A549 (cell line): ENCODE results near the gene PTGFRN. TPM values are rescaled to one million over a fixed set of nuclear protein-coding genes. Genes with fewer than 3 reads are reported as not detected.

ENCODE experiments used
- ATAC-seq, 2 experiments: fragments of 200-7000 bp in 1 of 2; fragments of >200 bp in 1 of 2; cut with Nextera tagmentation in 1 of 2; cut with Tn5 transposase in 1 of 2; 3 replicates each; pipeline versions ENCODE4 v1.8.0 to v1.9.1; 2018 to 2020; ENCODE audit warnings: mild to moderate bottlenecking in 1 of 2, moderate library complexity in 1 of 2
- CTCF ChIA-PET: fragments of 300-600 bp; sonication (Branson Sonifier 250); formaldehyde crosslinking; extraction: SDS; loops from one replicate; lab custom pipeline; 2021; ENCODE audit warnings: antibody characterized with exemption, inconsistent platforms; lab: Yijun Ruan, JAX
- POLR2A ChIA-PET: fragments of 350-600 bp; formaldehyde crosslinking; extraction: SDS; loops from one replicate; lab custom pipeline; 2021; ENCODE audit warnings: antibody characterized with exemption, inconsistent platforms; lab: Yijun Ruan, JAX
- DNase-seq, 2 experiments: peaks; one replicate each; pipeline versions ENCODE4 v3.0.0 to v3.0.0-alpha.2; 2011 to 2016; ENCODE audit warnings: low read depth in 1 of 2, low spot score in 1 of 2
- FAIRE-seq: peaks from 2 replicates; lab custom pipeline; 2011; peaks lifted over from hg19 to GRCh38; lab: Jason Lieb, UNC
- H3K27ac ChIP-seq, 2 experiments: fragments of >200 bp; sonication (Bioruptor Twin); formaldehyde crosslinking; 3 replicates each; pipeline ENCODE4 v1.5.1; 2016 to 2017
- H3K4me1 ChIP-seq: fragments of >200 bp; sonication (Bioruptor Twin); formaldehyde crosslinking; 3 replicates; pipeline ENCODE4 v1.6.1; 2016
- H3K4me2 ChIP-seq: fragments of >200 bp; sonication (Bioruptor Twin); formaldehyde crosslinking; 3 replicates; pipeline ENCODE4 v1.6.1; 2016
- H3K4me3 ChIP-seq: fragments of >200 bp; sonication (Bioruptor Twin); formaldehyde crosslinking; 3 replicates; pipeline ENCODE4 v1.5.1; 2016
- H3K9me3 ChIP-seq: fragments of >200 bp; sonication (Bioruptor Twin); formaldehyde crosslinking; 3 replicates; pipeline ENCODE4 v1.6.1; 2016
- BHLHE40 ChIP-seq: IDR thresholded peaks from 2 replicates; pipeline ENCODE4 v1.6.1; 2012; ENCODE audit warnings: low read depth, low read length, inconsistent platforms
- CBX2 ChIP-seq: fragments of 200-600 bp; sonication (generic); IDR thresholded peaks from 2 replicates; pipeline ENCODE4 v1.6.1; 2016; ENCODE audit warnings: low read depth, mild to moderate bottlenecking, borderline replicate concordance
- CHD4 ChIP-seq: fragments of 200-600 bp; sonication (generic); IDR thresholded peaks from 2 replicates; pipeline ENCODE4 v1.6.1; 2016; ENCODE audit warnings: antibody characterized with exemption, mild to moderate bottlenecking, borderline replicate concordance
- CTCF ChIP-seq: fragments of >200 bp; sonication (Bioruptor Twin); formaldehyde crosslinking; IDR thresholded peaks from 3 replicates; pipeline ENCODE4 v1.5.1; 2016
- FOXS1 ChIP-seq: fragments of 250-450 bp; sonication (Bioruptor Pico); IDR thresholded peaks from 2 replicates; pipeline ENCODE4 v1.5.0; 2020; ENCODE audit warnings: mild to moderate bottlenecking, moderate library complexity
- GATA3 ChIP-seq: IDR thresholded peaks from 2 replicates; pipeline ENCODE4 v1.6.1; 2012; ENCODE audit warnings: borderline replicate concordance
- HDAC2 ChIP-seq: fragments of 200-600 bp; sonication (generic); IDR thresholded peaks from 2 replicates; pipeline ENCODE4 v1.6.1; 2016
- HOXB5 ChIP-seq: fragments of 250-450 bp; sonication (Bioruptor Pico); IDR thresholded peaks from 2 replicates; pipeline ENCODE4 v1.5.0; 2020; ENCODE audit warnings: mild to moderate bottlenecking, moderate library complexity
- JUN ChIP-seq, 2 experiments: fragments of >200 bp; sonication (Bioruptor Twin); formaldehyde crosslinking; IDR thresholded peaks; 2 replicates in 1 of 2; 3 replicates in 1 of 2; pipeline ENCODE4 v1.6.1; 2016 to 2017
- MAFK ChIP-seq: fragments of 450-650 bp; IDR thresholded peaks from 2 replicates; pipeline ENCODE4 v1.6.1; 2014; ENCODE audit not compliant: partially characterized antibody
- MAX ChIP-seq: IDR thresholded peaks from 2 replicates; pipeline ENCODE4 v1.6.1; 2012
- NFE2L2 ChIP-seq: fragments of 150-350 bp; conservative IDR thresholded peaks from 2 replicates; pipeline ENCODE4 v1.6.1; 2014; ENCODE audit warnings: low read length
- PHF8 ChIP-seq: fragments of 200-600 bp; sonication (generic); IDR thresholded peaks from 2 replicates; pipeline ENCODE4 v1.6.1; 2016; ENCODE audit warnings: low read depth, mild to moderate bottlenecking, antibody characterized with exemption, moderate library complexity, borderline replicate concordance
- POLR2A ChIP-seq: IDR thresholded peaks from 2 replicates; pipeline ENCODE4 v1.6.1; 2012; ENCODE audit warnings: mild to moderate bottlenecking, low read length
- RFX5 ChIP-seq: fragments of 450-650 bp; IDR thresholded peaks from 2 replicates; pipeline ENCODE4 v1.7.1; 2014; ENCODE audit warnings: antibody characterized with exemption, mild to moderate bottlenecking, moderate library complexity
- SMC3 ChIP-seq: fragments of >200 bp; sonication (Bioruptor Twin); formaldehyde crosslinking; IDR thresholded peaks from 3 replicates; pipeline ENCODE4 v1.6.1; 2018; ENCODE audit warnings: inconsistent platforms
- SREBF2 ChIP-seq: fragments of 450-650 bp; IDR thresholded peaks from 2 replicates; pipeline ENCODE4 v1.6.1; 2014; ENCODE audit warnings: mild to moderate bottlenecking, moderate library complexity
- TFCP2L1 ChIP-seq: fragments of 250-450 bp; sonication (Bioruptor Pico); IDR thresholded peaks from 2 replicates; pipeline ENCODE4 v1.5.0; 2021; ENCODE audit warnings: mild to moderate bottlenecking
- ZC3H11A ChIP-seq: fragments of 450-650 bp; IDR thresholded peaks from 2 replicates; pipeline ENCODE4 v1.6.1; 2014; ENCODE audit warnings: antibody characterized with exemption, mild to moderate bottlenecking
- WGBS: methylation state at CpG from one replicate; pipeline ENCODE4 v1.1.6; 2017; ENCODE audit errors: missing lambda C conversion rate; 5-methylcytosine and 5-hydroxymethylcytosine counted together
- polyA plus RNA-seq, 4 experiments: library from polyadenylated mRNA; depleted of rRNA in 3 of 4; stranded (reverse); fragments of >200 nt; fragmentation: RNase III in 1 of 4; extraction: RNeasy Plus Mini Kit Qiagen cat#74134 plus additional on column Dnase treatment in 1 of 4; gene quantifications; 2 replicates in 3 of 4; 3 replicates in 1 of 4; pipeline ENCODE4 v1.2.3, GENCODE V29; 2011 to 2017
- TF ChIP-seq, protein P1 (sequence below): IDR thresholded peaks from 2 replicates; pipeline ENCODE4 v1.6.1; 2012; ENCODE audit warnings: low read depth, borderline replicate concordance
- TF ChIP-seq, protein P2 (sequence below): fragments of 150-350 bp; IDR thresholded peaks from 2 replicates; pipeline ENCODE4 v1.6.1; 2014; ENCODE audit warnings: low read depth, mild to moderate bottlenecking, low read length
- TF ChIP-seq, protein P3 (sequence below): fragments of >200 bp; sonication (Bioruptor Twin); formaldehyde crosslinking; IDR thresholded peaks from 2 replicates; pipeline ENCODE4 v1.6.1; 2016

PTGFRN gene
- polyA plus RNA-seq, 2 of the 4 experiments (the other 2 are of a cell fraction), result 17.4 to 39.0 TPM

DNA sequence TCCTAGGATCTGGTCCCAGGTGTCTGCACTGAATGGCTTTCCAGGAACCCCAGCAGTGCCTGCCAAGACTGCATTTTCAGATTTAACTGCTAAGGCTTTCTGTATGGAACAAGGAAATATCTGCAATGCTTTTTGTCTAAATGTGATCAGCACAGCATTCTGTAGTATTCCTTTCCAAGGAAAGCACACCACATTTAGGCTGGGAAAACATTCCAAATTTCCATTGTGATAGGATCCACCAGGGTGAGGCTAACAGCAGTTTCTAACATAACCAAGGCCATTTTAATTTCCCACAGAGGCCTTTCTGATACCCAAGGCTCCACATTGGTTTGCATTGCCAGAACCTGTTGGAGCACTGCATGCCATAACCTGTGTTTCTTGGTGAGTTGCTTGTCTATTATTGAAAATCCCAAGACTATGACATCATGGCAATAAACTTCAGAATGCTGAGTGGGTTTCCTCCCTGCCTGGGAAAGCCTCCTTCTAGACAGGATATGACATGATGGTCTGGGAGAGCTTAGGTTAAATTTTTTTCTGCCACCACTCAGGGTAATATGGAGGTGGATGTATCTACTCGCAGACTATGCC is 23.3 kb upstream of the PTGFRN start:
- no peak overlapping the region for H3K27ac ChIP-seq
- no peak for TF ChIP-seq FOXS1 (CRISPR knock-in tag)
- TF ChIP-seq PHF8, result no peak
- TF ChIP-seq, protein P1, sequence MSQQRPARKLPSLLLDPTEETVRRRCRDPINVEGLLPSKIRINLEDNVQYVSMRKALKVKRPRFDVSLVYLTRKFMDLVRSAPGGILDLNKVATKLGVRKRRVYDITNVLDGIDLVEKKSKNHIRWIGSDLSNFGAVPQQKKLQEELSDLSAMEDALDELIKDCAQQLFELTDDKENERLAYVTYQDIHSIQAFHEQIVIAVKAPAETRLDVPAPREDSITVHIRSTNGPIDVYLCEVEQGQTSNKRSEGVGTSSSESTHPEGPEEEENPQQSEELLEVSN, result no peak
- TF ChIP-seq, all 56 proteins: peak for 0
- no peaks in the 10 kb centered on the region for H3K4me1 ChIP-seq
- ChIA-PET POLR2A (no interaction called here), CTCF (no interaction called here)
- no peak overlapping the region for H3K4me3 ChIP-seq
- no peak for DNase-seq
- 73% methylated on average over 1 of the region's 1 CpG for WGBS
- FAIRE-seq, result no peak
- no peak for ATAC-seq
- H3K4me2 ChIP-seq, result no peak overlapping the region
- H3K9me3 ChIP-seq, result no peaks in the 10 kb centered on the region

- H3K27ac ChIP-seq, result no peak overlapping the region
- 69% methylated on average over 3 of the region's 3 CpGs for WGBS
- 0 out of 3 replicates have a peak, but pooled peaks cover 3% of the 10 kb centered on the region for H3K4me1 ChIP-seq
- no peaks in the 10 kb centered on the region for H3K9me3 ChIP-seq
- H3K4me3 ChIP-seq, result no peak overlapping the region
- no peak overlapping the region for H3K4me2 ChIP-seq
- ChIA-PET CTCF (no interaction called here), POLR2A (no interaction called here)
- FAIRE-seq, result no peak
- TF ChIP-seq, protein P2, sequence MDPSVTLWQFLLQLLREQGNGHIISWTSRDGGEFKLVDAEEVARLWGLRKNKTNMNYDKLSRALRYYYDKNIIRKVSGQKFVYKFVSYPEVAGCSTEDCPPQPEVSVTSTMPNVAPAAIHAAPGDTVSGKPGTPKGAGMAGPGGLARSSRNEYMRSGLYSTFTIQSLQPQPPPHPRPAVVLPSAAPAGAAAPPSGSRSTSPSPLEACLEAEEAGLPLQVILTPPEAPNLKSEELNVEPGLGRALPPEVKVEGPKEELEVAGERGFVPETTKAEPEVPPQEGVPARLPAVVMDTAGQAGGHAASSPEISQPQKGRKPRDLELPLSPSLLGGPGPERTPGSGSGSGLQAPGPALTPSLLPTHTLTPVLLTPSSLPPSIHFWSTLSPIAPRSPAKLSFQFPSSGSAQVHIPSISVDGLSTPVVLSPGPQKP, result no peak
- TF ChIP-seq, protein P3, sequence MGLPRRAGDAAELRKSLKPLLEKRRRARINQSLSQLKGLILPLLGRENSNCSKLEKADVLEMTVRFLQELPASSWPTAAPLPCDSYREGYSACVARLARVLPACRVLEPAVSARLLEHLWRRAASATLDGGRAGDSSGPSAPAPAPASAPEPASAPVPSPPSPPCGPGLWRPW, result no peak
- TF ChIP-seq BHLHE40, result no peak
- TF ChIP-seq MAX, result no peak
- no peak for DNase-seq
- no peak for ATAC-seq
Measured at GRCh38 chr1:116887212-116887611, 22.5 kb upstream of the PTGFRN start.

DNA sequence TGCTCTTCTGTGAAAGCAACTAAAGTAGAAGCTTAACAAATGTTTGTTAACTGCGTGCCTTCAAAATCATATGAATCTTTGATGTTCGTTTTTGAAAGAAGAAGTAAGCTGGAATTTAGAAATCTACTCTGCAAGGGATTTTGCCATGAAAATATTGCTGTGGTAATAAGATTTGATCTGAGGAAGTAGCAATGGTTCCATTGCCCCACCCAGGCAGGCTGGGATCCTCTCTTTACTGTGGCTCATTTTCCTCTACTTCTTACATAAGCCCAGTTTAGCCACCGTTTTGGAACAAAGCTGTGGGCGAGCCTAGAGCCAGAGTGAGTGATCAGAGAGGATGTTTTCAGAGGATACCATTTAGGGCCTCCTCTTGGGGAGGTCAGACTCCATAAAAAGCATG is 20.3 kb upstream of the PTGFRN start:
- CTCF ChIA-PET, result interaction anchor here (0.9 kb wide), 1 partner anchor 152 kb away, joined by 6 read pairs; no protein-coding TSS in a partner anchor
- ATAC-seq, result no peak
- 60% methylated on average over 4 of the region's 4 CpGs for WGBS

DNA sequence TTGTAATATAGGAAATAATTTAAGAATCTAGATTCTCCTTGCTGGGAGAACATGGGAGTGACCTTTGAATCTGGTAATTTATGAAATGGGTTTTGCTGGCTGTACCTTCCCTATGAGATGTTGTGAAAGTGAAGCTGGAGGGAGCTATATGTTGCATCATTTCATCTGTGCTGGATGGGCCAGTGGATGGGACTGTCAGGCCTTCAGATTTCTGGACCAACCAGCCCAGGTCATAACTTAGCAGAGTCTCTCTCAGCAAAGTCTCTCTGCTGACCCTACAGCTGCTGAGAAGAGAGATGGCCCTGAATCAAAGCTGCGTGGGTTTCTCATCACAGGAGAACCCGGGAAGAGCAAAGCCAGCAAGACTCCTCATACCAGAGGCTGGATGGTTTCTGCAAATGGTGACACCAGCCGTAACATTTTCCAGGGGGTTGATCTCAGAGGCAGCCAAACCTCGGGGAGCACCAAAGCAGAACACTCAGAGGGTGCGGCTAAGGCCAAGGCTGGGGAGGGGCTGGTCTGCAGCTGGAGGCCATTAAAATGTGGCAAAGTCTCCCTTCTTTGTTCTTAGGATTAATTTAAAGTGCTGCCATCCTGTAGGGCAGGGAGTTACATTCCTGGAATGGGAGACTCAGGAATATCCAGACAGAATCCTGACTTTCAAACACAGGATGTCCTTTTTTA is 18.2 kb upstream of the PTGFRN start:
- H3K4me1 ChIP-seq, result 0 out of 3 replicates have a peak, but pooled peaks cover 3% of the 10 kb centered on the region
- 74% methylated on average over 3 of the region's 5 CpGs for WGBS
- DNase-seq (no peak), ATAC-seq (no peak), FAIRE-seq (no peak)
- POLR2A ChIA-PET, result no interaction called here
- TF ChIP-seq CBX2 (no peak), HOXB5 (CRISPR knock-in tag) (no peak), POLR2A (no peak), CTCF (no peak), MAFK (no peak), RFX5 (no peak), HDAC2 (no peak), FOXS1 (CRISPR knock-in tag) (no peak), JUN (IDR thresholded peaks at IDR 0.05) (no peak), TFCP2L1 (CRISPR knock-in tag) (no peak), PHF8 (no peak), CHD4 (no peak)
- no peak overlapping the region for H3K4me3 ChIP-seq
- peaks cover 14% of the 10 kb centered on the region; the same call in 2 of the 3 replicates for H3K9me3 ChIP-seq
- no peak overlapping the region for H3K4me2 ChIP-seq
- no peak overlapping the region for H3K27ac ChIP-seq
- CTCF ChIA-PET, result no interaction called here

More for the DNA sequence above, 20.3 kb upstream of the PTGFRN start:
- H3K4me1 ChIP-seq, result 0 out of 3 replicates have a peak, but pooled peaks cover 3% of the 10 kb centered on the region
- no peak overlapping the region for H3K4me3 ChIP-seq
- H3K27ac ChIP-seq, result no peak overlapping the region
- POLR2A ChIA-PET, result no interaction called here
- FAIRE-seq (no peak), DNase-seq (no peak)
- TF ChIP-seq GATA3 (no peak), NFE2L2 (no peak), SREBF2 (no peak), JUN (IDR thresholded peaks at IDR 0.05) (no peak), SMC3 (no peak), ZC3H11A (no peak), POLR2A (no peak)
- H3K4me2 ChIP-seq, result no peak overlapping the region
- peaks cover 7% of the 10 kb centered on the region; the same call in 1 of the 3 replicates for H3K9me3 ChIP-seq
